ENCODE results near the gene TMEM59L. TPM values are rescaled to one million over a fixed set of nuclear protein-coding genes. Genes with fewer than 3 reads are reported as not detected.

The TMEM59L gene
- total RNA-seq, 4 donors from 2014 or later, result 0.46 to 0.63 (median 0.52) TPM; not detected in 1

GRCh38 chr19:18606281-18607225, 6.1 kb upstream of the TMEM59L start, which contains the start of gene CRLF1:
TSS of gene CRLF1 (minus strand) at chr19:18606799. CDS start at chr19:18606656, 143 bp downstream.
- H3K4me3 ChIP-seq (ENCODE audit: low read depth, poor library complexity, severe bottlenecking), result peak within 1 kb of the TSS; percentile 11
- WGBS, 2 donors, result 0 to 1% methylated on average over 10 to 67 of the region's 116 CpGs
- TF ChIP-seq CTCF (IDR thresholded peaks at IDR 0.05) (no peak), POLR2A (IDR thresholded peaks at IDR 0.05) (no peak)
- no peak for DNase-seq (ENCODE audit: low spot score in 2 of 2)
- intact Hi-C loops (cut with DNase I; ENCODE audit: low total_unique reads), result no loop called here

- 1 to 3% methylated on average over 44 to 59 of the region's 68 CpGs for whole genome bisulfite sequencing, 2 donors
- TF ChIP-seq CTCF (IDR thresholded peaks at IDR 0.05), result no peak
- TF ChIP-seq POLR2A (IDR thresholded peaks at IDR 0.05), result no peak
- H3K4me3 ChIP-seq (ENCODE audit: low read depth, poor library complexity, severe bottlenecking), result no peak overlapping the region
- DNase-seq (ENCODE audit: low spot score in 2 of 2), result no peak
- intact Hi-C loops (cut with DNase I; ENCODE audit: low total_unique reads), result no loop called here
Measured at GRCh38 chr19:18607226-18608101, 5.2 kb upstream of the TMEM59L start.

- no peak for DNase-seq (ENCODE audit: low spot score in 2 of 2)
- TF ChIP-seq CTCF (IDR thresholded peaks at IDR 0.05), result no peak
- no peak for TF ChIP-seq POLR2A (IDR thresholded peaks at IDR 0.05)
- 32 to 63% methylated on average over 5 of the region's 5 CpGs for WGBS, 2 donors
- no peak overlapping the region for H3K4me3 ChIP-seq (ENCODE audit: low read depth, poor library complexity, severe bottlenecking)
- intact Hi-C loops (cut with DNase I; ENCODE audit: low total_unique reads), result no loop called here
Measured at GRCh38 chr19:18608102-18608804, 4.4 kb upstream of the TMEM59L start.

GRCh38 chr19:18608805-18609716, 3.6 kb upstream of the TMEM59L start:
- intact Hi-C loops (cut with DNase I; ENCODE audit: low total_unique reads), result no loop called here
- no peak for DNase-seq (ENCODE audit: low spot score in 2 of 2)
- WGBS, 2 donors, result 63 to 71% methylated on average over 9 of the region's 9 CpGs
- no peak for TF ChIP-seq CTCF (IDR thresholded peaks at IDR 0.05)
- TF ChIP-seq POLR2A (IDR thresholded peaks at IDR 0.05), result no peak
- no peak overlapping the region for H3K4me3 ChIP-seq (ENCODE audit: low read depth, poor library complexity, severe bottlenecking)

- H3K4me3 ChIP-seq (ENCODE audit: low read depth, poor library complexity, severe bottlenecking), result no peak overlapping the region
- 54 to 59% methylated on average over 2 of the region's 2 CpGs for WGBS, 2 donors
- TF ChIP-seq POLR2A (IDR thresholded peaks at IDR 0.05), result no peak
- no peak for TF ChIP-seq CTCF (IDR thresholded peaks at IDR 0.05)
- no peak for DNase-seq (ENCODE audit: low spot score in 2 of 2)
- intact Hi-C loops (cut with DNase I; ENCODE audit: low total_unique reads), result no loop called here
Measured at GRCh38 chr19:18609717-18610051, 3.0 kb upstream of the TMEM59L start.
